AG09319 (cell line): Measurements from ENCODE around the gene F10.
"Not testable (repeated sequence)": the region's sequence is repeated elsewhere in the genome, so short reads cannot be mapped to it uniquely, and the experiment has no call there.

Experiments
- DNase-seq: peaks from one replicate; pipeline ENCODE4 v3.0.0-alpha.2; 2010; ENCODE audit warnings: low read depth; ENCODE audit errors: extremely low read depth
- CTCF ChIP-seq: IDR thresholded peaks from 2 replicates; pipeline ENCODE4 v1.5.1; 2011; ENCODE audit warnings: low read depth, mild to moderate bottlenecking, inconsistent platforms, low read length, moderate library complexity

F10 gene

GRCh38 chr13:113161433-113161832, 38.8 kb downstream of the F10 start:
- no peak for TF ChIP-seq CTCF
- no peak for DNase-seq

- not testable (repeated sequence) for DNase-seq
Observed at GRCh38 chr13:113161975-113162374, 39.4 kb downstream of the F10 start.

GRCh38 chr13:113162783-113163685, 40.4 kb downstream of the F10 start:
- no peak for TF ChIP-seq CTCF

GRCh38 chr13:113164492-113164891, 41.9 kb downstream of the F10 start:
- no peak for TF ChIP-seq CTCF

More at GRCh38 chr13:113162783-113163685, 40.4 kb downstream of the F10 start:
- no peak for DNase-seq

GRCh38 chr13:113166266-113166665, 43.7 kb downstream of the F10 start:
- TF ChIP-seq CTCF: no peak
- DNase-seq: no peak

More at GRCh38 chr13:113164492-113164891, 41.9 kb downstream of the F10 start:
- DNase-seq: no peak

GRCh38 chr13:113166681-113167080, 44.1 kb downstream of the F10 start:
- no peak for TF ChIP-seq CTCF
- DNase-seq: no peak

GRCh38 chr13:113167155-113167554, 44.6 kb downstream of the F10 start:
- no peak for TF ChIP-seq CTCF
- DNase-seq: no peak

GRCh38 chr13:113167575-113167974, 45.0 kb downstream of the F10 start:
- no peak for DNase-seq
- TF ChIP-seq CTCF: no peak
